GM12892 (cell line): ENCODE results near the gene CARD9.

Experiments
- POLR2A ChIP-seq: IDR thresholded peaks from 2 replicates; pipeline ENCODE4 v1.6.1; 2011; ENCODE audit warnings: low read depth, low read length, control low read depth
- POLR2AphosphoS5 ChIP-seq: IDR thresholded peaks from 2 replicates; pipeline ENCODE4 v1.6.1; 2011; ENCODE audit warnings: low read depth, low read length, control low read depth
- TAF1 ChIP-seq: IDR thresholded peaks from 2 replicates; pipeline ENCODE4 v1.6.1; 2011; ENCODE audit warnings: low read depth, mild to moderate bottlenecking, control low read depth, low read length, borderline replicate concordance

DNA sequence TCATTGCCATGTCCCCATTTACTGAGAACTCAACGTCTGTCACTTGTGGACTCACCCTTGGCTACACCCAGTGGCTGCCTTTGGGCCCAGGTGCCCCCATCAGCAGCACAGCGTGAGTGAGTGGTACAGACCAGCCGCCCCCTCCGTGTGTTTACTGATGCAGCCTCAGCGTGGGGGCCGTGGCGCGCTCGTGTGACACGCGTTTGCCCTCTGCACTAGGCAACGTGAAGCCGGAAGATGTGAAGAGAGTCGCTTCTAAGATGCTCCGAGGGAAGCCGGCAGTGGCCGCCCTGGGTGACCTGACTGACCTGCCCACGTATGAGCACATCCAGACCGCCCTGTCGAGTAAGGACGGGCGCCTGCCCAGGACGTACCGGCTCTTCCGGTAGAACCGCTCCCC is 49.4 kb upstream of the CARD9 start:
- TF ChIP-seq POLR2A, result no peak
- TF ChIP-seq POLR2AphosphoS5, result no peak
- TF ChIP-seq TAF1, result no peak
